DND-41 (cell line): ENCODE results near the gene LIX1L.

Experiments used
- ATAC-seq: fragments of 200-7000 bp; cut with Tn5 transposase; 3 replicates; pipeline ENCODE4 v1.9.1; 2021; ENCODE audit warnings: low read depth; ENCODE audit not compliant: insufficient read depth
- DNase-seq: peaks from one replicate; pipeline ENCODE4 v3.0.0-alpha.2; 2020
- H2AFZ ChIP-seq: 2 replicates; pipeline ENCODE4 v1.6.0; 2012; ENCODE audit warnings: low read depth, low read length
- H3K27ac ChIP-seq: 2 replicates; pipeline ENCODE4 v1.5.1; 2012; ENCODE audit warnings: low read length, inconsistent platforms
- H3K27me3 ChIP-seq: fragments of 200-600 bp; sonication (generic); 2 replicates; pipeline ENCODE4 v1.6.0; 2012; ENCODE audit warnings: low read length, mild to moderate bottlenecking, inconsistent platforms; ENCODE audit not compliant: insufficient read depth, poor library complexity
- H3K36me3 ChIP-seq: 2 replicates; pipeline ENCODE4 v1.5.1; 2012; ENCODE audit warnings: low read length, inconsistent platforms; ENCODE audit not compliant: insufficient read depth
- H3K4me1 ChIP-seq: 2 replicates; pipeline ENCODE4 v1.5.1; 2012; ENCODE audit warnings: mild to moderate bottlenecking, low read length; ENCODE audit not compliant: insufficient read depth
- H3K4me2 ChIP-seq: 2 replicates; pipeline ENCODE4 v1.6.0; 2012; ENCODE audit warnings: mild to moderate bottlenecking, moderate library complexity, low read length, inconsistent platforms; ENCODE audit not compliant: insufficient read depth
- H3K4me3 ChIP-seq, 2 experiments: fragments of 200-600 bp in 1 of 2; shearing (Covaris generic) in 1 of 2; 2 replicates each; pipeline ENCODE4 v1.5.1; 2012 to 2016; ENCODE audit warnings: inconsistent platforms in 2 of 2, low read length in 2 of 2, mild to moderate bottlenecking in 2 of 2, low read depth in 1 of 2, moderate library complexity in 1 of 2
- H3K79me2 ChIP-seq: 2 replicates; pipeline ENCODE4 v1.6.0; 2012; ENCODE audit warnings: low read length, inconsistent platforms; ENCODE audit not compliant: insufficient read depth
- H3K9ac ChIP-seq: 2 replicates; pipeline ENCODE4 v1.6.0; 2012; ENCODE audit warnings: low read depth, mild to moderate bottlenecking, inconsistent platforms, low read length, moderate library complexity
- H3K9me3 ChIP-seq: 2 replicates; pipeline ENCODE4 v1.5.1; 2012; ENCODE audit warnings: low read length, moderate library complexity, mild to moderate bottlenecking, inconsistent platforms; ENCODE audit not compliant: insufficient read depth, severe bottlenecking
- H4K20me1 ChIP-seq: 2 replicates; pipeline ENCODE4 v1.6.0; 2012; ENCODE audit warnings: low read length; ENCODE audit not compliant: insufficient read depth
- EZH2 ChIP-seq: IDR thresholded peaks from 3 replicates; pipeline ENCODE4 v1.6.1; 2012; ENCODE audit warnings: borderline replicate concordance, low read depth, mild to moderate bottlenecking, moderate library complexity, low read length, inconsistent platforms; ENCODE audit not compliant: severe bottlenecking
- TF ChIP-seq, protein P1 (sequence below): IDR thresholded peaks from 2 replicates; pipeline ENCODE4 v1.5.1; 2012; ENCODE audit warnings: borderline replicate concordance, low read length, moderate library complexity, mild to moderate bottlenecking; ENCODE audit not compliant: poor library complexity, severe bottlenecking; ENCODE audit errors: extremely low read depth

Gene LIX1L

DNA sequence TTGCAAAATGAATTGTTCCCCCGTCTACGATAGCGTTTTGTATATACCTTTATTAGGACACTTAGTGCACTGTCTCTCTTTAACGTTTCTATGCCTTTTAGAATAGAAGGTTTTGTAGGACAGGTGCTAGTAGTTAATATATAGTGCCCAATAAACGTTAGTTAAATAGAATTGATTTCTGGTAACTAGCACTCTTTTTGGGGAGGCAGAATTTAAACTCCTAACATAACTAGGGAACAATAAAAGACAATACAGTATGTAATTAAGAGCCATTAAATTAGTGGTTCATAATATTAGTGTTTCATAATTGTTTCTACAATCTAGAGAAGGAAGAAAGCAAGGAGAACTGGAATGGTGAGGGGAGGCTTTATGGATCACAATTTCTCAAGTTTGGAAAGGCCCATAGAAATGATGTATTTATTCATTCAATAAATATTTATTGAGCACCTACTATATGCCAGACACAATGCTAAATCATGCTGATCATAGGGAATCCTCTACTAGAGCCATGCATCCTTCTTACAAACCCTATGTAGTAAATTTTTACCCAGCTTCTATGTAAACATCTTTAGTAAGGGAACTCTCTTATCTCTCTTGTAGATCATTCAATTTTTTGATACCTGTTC is 7.4 kb upstream of the LIX1L start:
- Histone ChIP-seq H3K4me1 (peaks cover 50% of the 10 kb centered on the region), H4K20me1 (no peaks in the 10 kb centered on the region; the same call in 1 of the 2 replicates), H3K4me2 (peak overlapping the region; percentile 98), H3K9ac (peak overlapping the region; percentile 64), H3K27ac (peak overlapping the region; percentile 74), H3K27me3 (peaks cover 26% of the 10 kb centered on the region), H3K9me3 (no peaks in the 10 kb centered on the region), H3K4me3 (peak overlapping the region; percentile 64 to 80), H3K79me2 (0 out of 2 replicates have a peak, but pooled peaks cover 5% of the 10 kb centered on the region), H3K36me3 (no peaks in the 10 kb centered on the region), H2AFZ (peak overlapping the region; percentile 87)
- DNase-seq (no peak), ATAC-seq (no peak)
- TF ChIP-seq EZH2 = no peak
- TF ChIP-seq, protein P1, sequence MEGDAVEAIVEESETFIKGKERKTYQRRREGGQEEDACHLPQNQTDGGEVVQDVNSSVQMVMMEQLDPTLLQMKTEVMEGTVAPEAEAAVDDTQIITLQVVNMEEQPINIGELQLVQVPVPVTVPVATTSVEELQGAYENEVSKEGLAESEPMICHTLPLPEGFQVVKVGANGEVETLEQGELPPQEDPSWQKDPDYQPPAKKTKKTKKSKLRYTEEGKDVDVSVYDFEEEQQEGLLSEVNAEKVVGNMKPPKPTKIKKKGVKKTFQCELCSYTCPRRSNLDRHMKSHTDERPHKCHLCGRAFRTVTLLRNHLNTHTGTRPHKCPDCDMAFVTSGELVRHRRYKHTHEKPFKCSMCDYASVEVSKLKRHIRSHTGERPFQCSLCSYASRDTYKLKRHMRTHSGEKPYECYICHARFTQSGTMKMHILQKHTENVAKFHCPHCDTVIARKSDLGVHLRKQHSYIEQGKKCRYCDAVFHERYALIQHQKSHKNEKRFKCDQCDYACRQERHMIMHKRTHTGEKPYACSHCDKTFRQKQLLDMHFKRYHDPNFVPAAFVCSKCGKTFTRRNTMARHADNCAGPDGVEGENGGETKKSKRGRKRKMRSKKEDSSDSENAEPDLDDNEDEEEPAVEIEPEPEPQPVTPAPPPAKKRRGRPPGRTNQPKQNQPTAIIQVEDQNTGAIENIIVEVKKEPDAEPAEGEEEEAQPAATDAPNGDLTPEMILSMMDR = no peak

DNA sequence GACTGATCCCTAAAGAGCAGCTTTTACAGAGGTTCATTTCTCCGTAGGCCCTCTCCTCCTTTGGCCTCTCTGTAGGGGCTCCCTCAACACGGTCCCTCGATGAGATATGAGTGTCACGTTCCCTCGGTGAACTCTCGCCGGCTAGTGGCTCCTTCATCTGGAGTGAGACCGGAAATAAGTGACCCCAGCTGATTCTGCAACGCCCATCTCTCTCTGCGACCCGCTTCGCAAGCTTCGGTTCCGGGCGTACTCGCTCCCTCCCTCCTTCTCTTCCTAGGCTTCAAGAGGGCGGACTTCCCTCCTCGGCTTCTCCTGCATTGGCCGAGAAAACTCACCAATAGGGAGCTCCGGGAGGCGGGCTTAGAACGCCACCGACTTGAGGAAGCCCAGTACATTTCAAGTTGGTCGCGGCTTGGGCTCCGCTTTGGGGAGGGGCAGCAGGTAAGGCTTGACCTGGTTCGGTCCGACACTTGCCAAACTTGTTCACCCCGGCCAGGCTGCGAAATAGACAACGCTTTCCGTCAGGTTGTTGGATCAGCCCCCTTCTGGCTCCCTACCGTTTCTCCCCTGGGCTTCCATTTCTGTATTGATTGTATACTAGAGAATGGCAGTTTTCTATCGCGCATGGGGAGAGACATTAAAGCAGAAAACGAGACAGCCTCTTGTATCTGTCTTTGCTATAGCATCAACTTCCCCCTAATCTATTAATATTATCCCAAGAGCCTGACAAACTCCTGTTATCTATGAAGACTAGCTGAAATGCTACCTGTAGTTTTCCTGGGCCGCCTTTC is 6.7 kb upstream of the LIX1L start, which contains the start of the genes ANKRD34A and POLR3GL:
ANKRD34A (minus strand) TSS at position 248 of the 791 bp plus-strand sequence. CDS start 2,816 bp downstream, outside the sequence.
POLR3GL (plus strand) TSS at position 363 of the 791 bp plus-strand sequence. CDS start 10,176 bp downstream, outside the sequence.
- no peak for TF ChIP-seq EZH2
- TF ChIP-seq, protein P1 = no peak
- DNase-seq (peak; percentile 93), ATAC-seq (peak; percentile 87)
- peak within 1 kb of the TSS; percentile 98 for H3K4me2 ChIP-seq
- H3K9me3 ChIP-seq = no peaks in the 10 kb centered on the region
- peak within 1 kb of the TSS; percentile 74 for H3K27ac ChIP-seq
- H3K79me2 ChIP-seq = 0 out of 2 replicates have a peak, but pooled peaks cover 5% of the 10 kb centered on the region
- no peaks in the 10 kb centered on the region; the same call in 1 of the 2 replicates for H4K20me1 ChIP-seq
- no peaks in the 10 kb centered on the region for H3K36me3 ChIP-seq
- H3K4me1 ChIP-seq = peaks cover 57% of the 10 kb centered on the region
- peak within 1 kb of the TSS; percentile 64 to 80 for H3K4me3 ChIP-seq
- H2AFZ ChIP-seq = peak within 1 kb of the TSS; percentile 87
- peaks cover 26% of the 10 kb centered on the region for H3K27me3 ChIP-seq
- H3K9ac ChIP-seq = peak within 1 kb of the TSS; percentile 64

DNA sequence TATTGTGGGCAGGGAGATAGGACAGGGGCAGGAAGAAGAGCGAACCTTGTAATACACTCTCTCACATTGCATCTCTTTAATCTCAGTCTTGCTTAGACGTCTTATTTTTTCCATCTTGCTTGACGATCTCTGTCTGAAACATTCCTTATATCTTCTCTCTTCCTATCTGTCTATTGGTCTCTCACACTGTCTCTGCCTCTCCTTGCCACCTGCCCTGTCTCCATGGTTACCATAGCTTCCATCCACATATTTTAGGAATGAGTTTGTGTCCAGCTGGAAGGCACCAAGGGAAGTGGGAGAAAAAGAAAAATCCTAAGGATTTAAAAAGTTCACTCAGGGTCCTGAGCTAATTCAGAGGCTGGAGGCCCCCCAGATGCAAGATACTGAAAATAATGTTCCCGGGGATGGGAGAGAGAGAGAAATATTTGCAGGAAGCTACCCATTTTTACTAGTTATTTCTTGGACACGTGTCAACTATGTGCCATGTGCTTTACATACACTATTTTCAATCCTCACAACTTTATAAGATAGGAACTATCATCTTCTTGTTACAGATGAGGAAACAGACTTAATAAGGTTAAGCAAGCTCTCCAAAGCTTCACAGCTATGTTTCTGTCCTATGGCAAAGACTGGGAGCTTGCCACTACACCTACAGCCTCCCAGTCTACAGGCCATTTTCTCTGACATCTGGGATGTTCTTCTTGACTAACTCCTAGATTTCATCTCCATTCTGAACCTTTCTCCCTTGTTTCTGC is 5.6 kb upstream of the LIX1L start:
- TF ChIP-seq, protein P1 = no peak
- Histone ChIP-seq H3K4me3 (peak overlapping the region in 1 of 2 experiments; percentile 80; a peak in 2 of 4 replicates), H3K27ac (peak overlapping the region; percentile 63; the same call in 1 of the 2 replicates), H3K9me3 (no peaks in the 10 kb centered on the region), H3K79me2 (0 out of 2 replicates have a peak, but pooled peaks cover 5% of the 10 kb centered on the region), H3K4me2 (peak overlapping the region; percentile 98), H3K36me3 (no peaks in the 10 kb centered on the region), H3K27me3 (peaks cover 26% of the 10 kb centered on the region), H3K9ac (peak overlapping the region; percentile 64), H2AFZ (no peak overlapping the region), H4K20me1 (no peaks in the 10 kb centered on the region; the same call in 1 of the 2 replicates), H3K4me1 (peaks cover 68% of the 10 kb centered on the region)
- DNase-seq (no peak), ATAC-seq (no peak)
